GM10248 (cell line): Measurements from ENCODE around the gene GSE1.

Experiments
- CTCF ChIA-PET: fragments of 300-600 bp; sonication (Branson Sonifier 250); formaldehyde crosslinking; extraction: SDS; loops from one replicate; lab custom pipeline; 2021; ENCODE audit warnings: antibody characterized with exemption; lab: Yijun Ruan, JAX
- POLR2A ChIA-PET: fragments of 350-650 bp; sonication (Branson Sonifier 250); formaldehyde crosslinking; extraction: SDS; loops from one replicate; lab custom pipeline; 2020; ENCODE audit warnings: antibody characterized with exemption; lab: Yijun Ruan, JAX
- DNase-seq: peaks from one replicate; pipeline ENCODE4 v3.0.0; 2012; ENCODE audit errors: extremely low spot score
- CTCF ChIP-seq: IDR thresholded peaks from 2 replicates; pipeline ENCODE4 v1.5.1; 2012; ENCODE audit warnings: mild to moderate bottlenecking, low read depth; ENCODE audit errors: extremely low read depth, missing control alignments, control extremely low read depth

GSE1 gene

GRCh38 chr16:85577899-85578598 is 35.1 kb upstream of the GSE1 start:
- ChIA-PET CTCF (interaction anchor here (1.0 kb wide), 1 partner anchor 11 kb away, joined by 3 read pairs; no protein-coding TSS in a partner anchor), POLR2A (no interaction called here)
- TF ChIP-seq CTCF = no peak
- DNase-seq = no peak

GRCh38 chr16:85578599-85578948 is 34.5 kb upstream of the GSE1 start:
- TF ChIP-seq CTCF = no peak
- DNase-seq = no peak
- POLR2A ChIA-PET = no interaction called here
- CTCF ChIA-PET = interaction anchor here (1.0 to 1.1 kb wide), 2 partner anchors 12 to 50 kb away, joined by 3 read pairs; no protein-coding TSS in a partner anchor

GRCh38 chr16:85579191-85579590 is 33.9 kb upstream of the GSE1 start:
- ChIA-PET CTCF (interaction anchor here (1.1 kb wide), 1 partner anchor 51 kb away, joined by 3 read pairs; no protein-coding TSS in a partner anchor), POLR2A (interaction anchor here (1.2 kb wide), 1 partner anchor 9 kb away, joined by 3 read pairs; no protein-coding TSS in a partner anchor)
- no peak for TF ChIP-seq CTCF
- no peak for DNase-seq

- ChIA-PET POLR2A (interaction anchor here (1.2 kb wide), 1 partner anchor 8 kb away, joined by 3 read pairs; no protein-coding TSS in a partner anchor), CTCF (interaction anchor here (1.0 kb wide), 1 partner anchor 29 kb away, joined by 3 read pairs; no protein-coding TSS in a partner anchor)
- no peak for TF ChIP-seq CTCF
- DNase-seq = no peak
Measured at GRCh38 chr16:85579923-85580580, 33.1 kb upstream of the GSE1 start.

GRCh38 chr16:85580684-85581083 is 32.4 kb upstream of the GSE1 start:
- no peak for TF ChIP-seq CTCF
- no peak for DNase-seq
- CTCF ChIA-PET = interaction anchor here (1.0 to 2.1 kb wide), 2 partner anchors 29 to 30 kb away, joined by 3 to 9 read pairs; no protein-coding TSS in a partner anchor
- POLR2A ChIA-PET = no interaction called here

GRCh38 chr16:85582229-85582991 is 30.7 kb upstream of the GSE1 start:
- no peak for DNase-seq
- ChIA-PET POLR2A (interaction anchor here (0.5 kb wide), 1 partner anchor 142 kb away, joined by 3 read pairs; no protein-coding TSS in a partner anchor), CTCF (interaction anchor here (0.8 to 2.1 kb wide), 7 partner anchors 17 to 189 kb away, joined by 3 to 9 read pairs (median 3); no protein-coding TSS in a partner anchor)
- no peak for TF ChIP-seq CTCF
